ENCODE measurements around the gene YBX2. TPM values are rescaled to one million over a fixed set of nuclear protein-coding genes. Genes with fewer than 3 reads are reported as not detected.
"Not testable (repeated sequence)": the region's sequence is repeated elsewhere in the genome, so short reads cannot be mapped to it uniquely, and the experiment has no call there.

Gene YBX2
- total RNA-seq, 6 donors from 2014 or later = 0.14 to 2.2 (median 1.2) TPM; not detected in 1

DNA sequence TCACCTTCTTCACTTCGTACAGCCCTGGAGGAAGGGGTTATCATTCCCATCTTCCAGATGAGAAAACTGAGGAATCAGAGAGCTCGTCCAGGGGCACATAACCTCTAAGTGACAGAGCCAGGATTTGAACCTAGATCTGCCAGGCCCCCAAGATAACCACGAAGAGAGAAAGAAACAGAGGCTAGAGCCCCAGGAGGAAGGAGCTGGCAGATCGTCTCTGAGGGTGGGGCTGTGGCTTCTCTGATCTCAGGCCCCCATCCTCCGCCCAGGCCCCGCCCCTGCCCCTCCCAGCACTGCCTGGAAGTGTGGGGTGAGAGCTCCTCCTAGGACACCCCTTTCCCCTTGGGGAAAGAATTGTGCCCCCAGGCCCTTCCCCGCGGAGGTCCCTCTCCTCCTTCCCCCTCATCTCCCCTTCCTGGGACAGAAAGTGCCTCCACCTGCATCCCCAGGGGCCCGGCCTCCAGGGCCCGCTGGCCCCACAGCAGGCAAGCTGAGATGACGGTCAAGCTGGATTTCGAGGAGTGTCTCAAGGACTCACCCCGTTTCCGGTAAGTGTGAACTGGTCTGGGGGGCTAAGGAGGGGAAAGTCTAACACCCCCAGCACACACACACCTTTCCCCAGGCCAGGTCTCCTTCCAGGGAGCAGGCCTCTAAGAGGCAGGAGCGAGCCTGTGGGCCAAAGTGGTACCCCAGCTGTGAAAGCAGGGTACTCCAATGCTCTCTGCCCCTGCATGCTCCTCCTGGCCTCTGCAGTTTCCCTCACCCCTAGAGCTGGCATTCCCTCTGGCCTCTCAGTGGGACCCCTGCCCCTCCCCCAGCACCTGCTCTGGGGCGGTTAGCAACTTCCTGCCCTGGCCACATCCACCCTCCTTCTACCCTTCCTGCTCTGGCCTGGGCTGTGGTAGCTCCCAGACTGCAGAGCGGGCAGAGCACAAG is 42.1 kb upstream of the YBX2 start, which contains the start of gene ACAP1:
ACAP1 (plus strand) TSS at position 290 of the 936 bp plus-strand sequence; CDS start at position 496, 206 bp downstream.
- ATAC-seq (ENCODE audit: low FRiP score in 2 of 2) (peak; percentile 59 to 73), DNase-seq (peak; percentile 77 to 92)
- peak within 1 kb of the TSS in 3 of 4 donors; percentile 40 to 45 (median 44) for H3K4me3 ChIP-seq
- H3K36me3 ChIP-seq = no peaks in the 10 kb centered on the region
- peaks cover 0 to 3% (median 0%) of the 10 kb centered on the region in 4 donors for H3K4me1 ChIP-seq
- 34 to 35% methylated on average over 8 to 17 of the region's 17 CpGs for WGBS, 2 donors
- peak within 1 kb of the TSS in 3 of 4 donors; percentile 69 to 83 (median 77) for H3K27ac ChIP-seq
- no peaks in the 10 kb centered on the region for H3K9me3 ChIP-seq
- peak in 1 of 2 donors; percentile 40 for TF ChIP-seq POLR2AphosphoS5 (IDR thresholded peaks at IDR 0.05)
- TF ChIP-seq POLR2A (IDR thresholded peaks at IDR 0.05) = no peak
- TF ChIP-seq, protein P1, sequence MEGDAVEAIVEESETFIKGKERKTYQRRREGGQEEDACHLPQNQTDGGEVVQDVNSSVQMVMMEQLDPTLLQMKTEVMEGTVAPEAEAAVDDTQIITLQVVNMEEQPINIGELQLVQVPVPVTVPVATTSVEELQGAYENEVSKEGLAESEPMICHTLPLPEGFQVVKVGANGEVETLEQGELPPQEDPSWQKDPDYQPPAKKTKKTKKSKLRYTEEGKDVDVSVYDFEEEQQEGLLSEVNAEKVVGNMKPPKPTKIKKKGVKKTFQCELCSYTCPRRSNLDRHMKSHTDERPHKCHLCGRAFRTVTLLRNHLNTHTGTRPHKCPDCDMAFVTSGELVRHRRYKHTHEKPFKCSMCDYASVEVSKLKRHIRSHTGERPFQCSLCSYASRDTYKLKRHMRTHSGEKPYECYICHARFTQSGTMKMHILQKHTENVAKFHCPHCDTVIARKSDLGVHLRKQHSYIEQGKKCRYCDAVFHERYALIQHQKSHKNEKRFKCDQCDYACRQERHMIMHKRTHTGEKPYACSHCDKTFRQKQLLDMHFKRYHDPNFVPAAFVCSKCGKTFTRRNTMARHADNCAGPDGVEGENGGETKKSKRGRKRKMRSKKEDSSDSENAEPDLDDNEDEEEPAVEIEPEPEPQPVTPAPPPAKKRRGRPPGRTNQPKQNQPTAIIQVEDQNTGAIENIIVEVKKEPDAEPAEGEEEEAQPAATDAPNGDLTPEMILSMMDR (IDR thresholded peaks at IDR 0.05) = no peak
- TF ChIP-seq EP300 (IDR thresholded peaks at IDR 0.05) = no peak
- H3K27me3 ChIP-seq = no peaks in the 10 kb centered on the region

DNA sequence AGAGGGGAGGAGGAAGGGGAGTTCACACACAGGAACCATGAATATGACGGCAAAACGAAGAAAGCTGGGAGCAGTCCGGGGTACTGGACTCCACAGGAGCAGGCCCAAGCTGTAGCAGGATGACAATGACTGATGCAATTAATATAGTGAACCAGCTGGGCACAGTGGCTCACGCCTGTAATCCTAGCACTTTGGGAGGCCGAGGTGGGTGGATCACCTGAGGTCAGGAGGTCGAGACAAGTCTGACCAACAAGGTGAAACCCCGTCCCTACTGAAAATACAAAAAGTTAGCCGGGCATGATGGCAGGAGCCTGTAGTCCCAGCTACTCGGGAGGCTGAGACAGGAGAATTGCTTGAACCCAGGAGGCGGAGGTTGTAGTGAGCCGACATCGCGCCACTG is 41.3 kb upstream of the YBX2 start:
- H3K4me3 ChIP-seq; H3K27me3 ChIP-seq; ATAC-seq (ENCODE audit: low FRiP score in 2 of 2); H3K9me3 ChIP-seq; H3K4me1 ChIP-seq; H3K36me3 ChIP-seq; DNase-seq: not testable (repeated sequence)
- 82 to 83% methylated on average over 13 of the region's 13 CpGs for WGBS, 2 donors
- H3K27ac ChIP-seq = peak overlapping the region in 1 of 4 donors; percentile 83

DNA sequence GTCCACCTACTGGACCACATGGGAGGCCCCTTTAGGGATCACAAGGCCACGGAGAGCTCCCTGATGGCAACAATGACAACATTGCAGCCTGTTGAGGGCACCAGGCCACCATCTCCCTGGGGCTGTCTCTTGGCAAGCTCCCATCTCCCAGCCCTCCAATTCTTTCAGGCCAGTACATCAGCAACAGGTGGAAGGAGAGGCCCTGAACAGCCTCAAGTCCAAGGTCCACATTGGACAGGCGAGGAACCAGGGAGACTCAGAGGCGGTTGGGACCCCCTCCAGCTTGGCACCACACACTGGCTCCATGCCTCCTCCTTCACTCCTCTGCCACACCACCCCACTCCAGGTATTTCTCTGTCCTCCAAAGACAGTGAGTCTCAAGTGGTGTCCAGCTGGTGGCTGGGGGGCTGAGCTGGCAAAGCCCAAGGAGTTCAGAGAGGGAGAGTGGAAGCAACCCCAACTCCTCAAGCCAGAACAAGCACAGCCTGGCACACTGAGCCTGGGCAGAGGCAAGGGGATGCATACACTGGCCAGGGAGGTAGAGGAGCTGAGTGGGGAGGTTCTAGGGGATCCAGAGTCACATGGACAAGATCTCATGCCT is 40.6 kb upstream of the YBX2 start:
- peaks cover 4 to 10% (median 7%) of the 10 kb centered on the region in 4 donors for H3K4me1 ChIP-seq
- ATAC-seq (ENCODE audit: low FRiP score in 2 of 2) (no peak), DNase-seq (no peak)
- H3K27ac ChIP-seq = no peak overlapping the region
- H3K36me3 ChIP-seq = no peaks in the 10 kb centered on the region
- no peak for TF ChIP-seq EP300 (IDR thresholded peaks at IDR 0.05)
- TF ChIP-seq, protein P1 (IDR thresholded peaks at IDR 0.05) = no peak
- WGBS, 2 donors = 100% methylated on average over 3 of the region's 3 CpGs; no CpG with 5 or more reads in 1 of the 2 donors
- no peaks in the 10 kb centered on the region for H3K9me3 ChIP-seq
- H3K4me3 ChIP-seq = no peak overlapping the region
- H3K27me3 ChIP-seq = no peaks in the 10 kb centered on the region

DNA sequence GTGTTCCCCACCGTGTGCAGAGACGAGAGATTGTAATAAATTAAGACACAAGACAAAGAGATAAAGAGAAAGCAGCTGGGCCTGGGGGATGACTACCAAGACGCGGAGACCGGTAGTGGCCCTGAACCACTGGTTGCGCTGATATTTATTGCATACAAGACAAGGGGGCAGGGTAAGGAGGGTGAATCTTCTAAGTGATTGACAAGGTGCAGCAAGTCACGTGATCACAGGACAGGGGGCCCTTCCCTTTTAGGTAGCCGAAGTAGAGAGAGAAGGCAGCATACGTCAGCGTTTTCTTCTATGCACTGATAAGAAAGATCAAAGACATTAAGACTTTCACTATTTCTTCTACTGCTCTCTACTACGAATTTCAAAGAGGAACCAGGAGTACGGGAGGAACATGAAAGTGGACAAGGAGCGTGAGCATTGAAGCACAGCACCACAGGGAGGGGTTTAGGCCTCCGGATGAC is 38.2 kb upstream of the YBX2 start:
- WGBS, 2 donors = 37 to 43% methylated on average over 13 to 14 of the region's 14 CpGs
- not testable (repeated sequence) for H3K36me3 ChIP-seq; H3K4me3 ChIP-seq; DNase-seq; H3K9me3 ChIP-seq; H3K27me3 ChIP-seq; H3K27ac ChIP-seq; ATAC-seq (ENCODE audit: low FRiP score in 2 of 2)
- H3K4me1 ChIP-seq = peaks cover 13 to 22% (median 17%) of the 10 kb centered on the region in 4 donors

DNA sequence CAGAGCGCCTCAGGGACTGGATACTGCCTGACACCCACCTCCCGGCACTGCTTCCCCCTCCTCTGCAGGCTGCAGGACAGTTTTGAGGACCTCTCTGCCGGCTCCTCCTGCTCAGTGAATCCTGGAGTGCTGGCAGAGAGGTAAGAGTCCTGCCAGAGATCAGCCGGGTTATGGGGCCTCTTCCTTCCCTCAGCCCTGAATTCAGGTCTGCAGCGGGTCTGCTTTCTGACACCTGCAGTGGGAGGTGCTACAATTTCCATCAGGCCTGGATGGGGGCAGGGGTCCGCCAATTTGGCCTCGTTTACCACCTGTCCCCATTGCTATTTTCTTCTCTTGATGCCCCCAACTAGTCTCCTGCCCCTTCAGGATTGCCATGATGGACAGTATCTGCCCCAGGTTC is 37.7 kb upstream of the YBX2 start:
- H3K4me3 ChIP-seq = no peak overlapping the region
- 41 to 59% methylated on average over 7 of the region's 7 CpGs for WGBS, 2 donors
- no peak for ATAC-seq (ENCODE audit: low FRiP score in 2 of 2)
- H3K4me1 ChIP-seq = peaks cover 13 to 26% (median 17%) of the 10 kb centered on the region in 4 donors
- DNase-seq = no peak
- H3K36me3 ChIP-seq = peaks cover 0 to 5% (median 0%) of the 10 kb centered on the region in 4 donors
- no peaks in the 10 kb centered on the region for H3K9me3 ChIP-seq
- no peak overlapping the region for H3K27ac ChIP-seq
- no peaks in the 10 kb centered on the region for H3K27me3 ChIP-seq
- TF ChIP-seq POLR2A (IDR thresholded peaks at IDR 0.05) (no peak), EP300 (IDR thresholded peaks at IDR 0.05) (no peak), POLR2AphosphoS5 (IDR thresholded peaks at IDR 0.05) (no peak)
- TF ChIP-seq, protein P1 (IDR thresholded peaks at IDR 0.05) = no peak
